HG03060 (cell line): ENCODE data around the gene LCE3A.
"Not testable (repeated sequence)": the region's sequence is repeated elsewhere in the genome, so short reads cannot be mapped to it uniquely, and the experiment has no call there.

Source experiments
- ATAC-seq: cut with Tn5 transposase; IDR thresholded peaks from one replicate; pipeline ENCODE4 v1.9.1; 2021; ENCODE audit warnings: low read depth, moderate number of reproducible peaks; ENCODE audit not compliant: unreplicated experiment

LCE3A gene, protein sequence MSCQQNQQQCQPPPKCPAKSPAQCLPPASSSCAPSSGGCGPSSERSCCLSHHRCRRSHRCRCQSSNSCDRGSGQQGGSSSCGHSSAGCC

DNA sequence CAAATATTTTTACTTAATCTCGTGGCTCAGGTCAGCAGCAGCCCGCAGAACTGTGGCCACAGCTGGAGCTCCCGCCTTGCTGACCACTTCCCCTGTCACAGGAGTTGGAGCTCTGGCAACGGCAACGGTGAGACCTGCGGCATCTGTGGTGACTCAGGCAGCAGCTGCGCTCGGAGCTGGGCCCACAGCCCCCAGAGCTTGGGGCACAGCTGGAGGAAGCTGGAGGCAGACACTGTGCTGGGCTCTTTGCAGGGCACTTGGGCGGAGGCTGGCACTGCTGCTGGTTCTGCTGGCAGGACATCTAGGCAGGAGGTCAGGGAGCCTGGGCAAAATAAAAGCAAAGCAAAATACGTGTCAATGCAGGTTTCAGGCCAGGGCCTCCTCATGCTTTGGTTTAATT lies at the start of gene LCE3A:
Gene LCE3A, minus strand, starts transcription at position 301 of the 400 bp plus-strand sequence. Its CDS starts 0 bp downstream, at position 301.
- ATAC-seq, result no peak

DNA sequence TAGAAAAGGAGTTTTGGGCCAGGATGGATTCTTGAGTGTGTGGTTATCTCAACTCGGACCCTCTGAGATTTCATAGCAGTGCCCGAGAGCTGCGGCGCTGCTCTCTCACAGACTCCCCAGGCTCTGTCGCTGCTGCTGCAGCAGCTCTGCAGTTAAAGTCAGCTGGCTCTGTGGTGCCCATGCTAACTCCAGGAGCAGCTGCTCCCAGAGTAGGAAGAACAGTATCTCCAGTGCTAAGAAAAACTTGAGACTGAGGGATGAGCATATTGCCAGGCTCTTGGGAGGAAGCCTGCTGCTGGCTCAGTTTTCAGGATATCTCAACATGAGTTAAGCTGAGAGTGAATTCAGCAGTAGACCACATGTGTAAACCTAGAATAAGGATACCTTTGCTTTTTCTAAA lies 44.7 kb upstream of the LCE3A start:
- ATAC-seq, result no peak

DNA sequence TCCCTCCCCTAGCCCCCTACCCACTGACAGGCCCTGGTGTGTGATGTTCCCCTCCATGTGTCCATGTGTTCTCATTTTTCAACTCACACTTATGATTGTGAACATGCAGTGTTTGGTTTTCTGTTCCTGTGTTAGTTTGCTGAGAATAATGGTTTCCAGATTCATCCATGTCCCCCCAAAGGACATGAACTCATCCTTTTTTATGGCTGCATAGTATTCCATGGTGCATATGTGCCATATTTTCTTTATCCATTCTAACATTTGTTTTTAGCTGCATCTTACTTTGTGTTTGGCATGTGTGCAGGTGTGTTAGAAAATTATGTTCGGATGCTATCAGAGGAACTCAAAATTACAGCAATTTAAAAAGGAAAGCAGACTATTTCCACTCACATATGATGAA lies 43.3 kb upstream of the LCE3A start:
- ATAC-seq, result not testable (repeated sequence)

DNA sequence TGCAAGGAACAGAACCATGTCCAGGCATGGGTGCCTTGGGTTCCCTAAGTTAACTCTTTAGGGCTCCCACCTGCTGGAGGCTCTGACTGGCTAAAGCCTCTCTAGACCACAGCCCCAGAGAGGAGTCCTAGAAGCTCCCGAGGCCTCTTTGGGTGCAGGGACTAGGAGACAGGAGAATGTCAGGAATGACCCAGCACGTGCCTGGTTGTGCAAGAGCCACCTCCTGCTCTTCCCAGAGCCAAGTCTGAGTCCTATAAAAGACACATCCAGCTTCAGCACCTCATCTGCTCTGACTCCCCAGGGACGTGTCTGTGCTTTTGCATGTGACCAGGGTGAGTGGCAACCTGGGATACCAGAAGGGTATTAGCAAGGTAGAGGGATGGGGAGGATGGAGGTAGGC lies 40.2 kb upstream of the LCE3A start, which contains the start of gene LCE2D:
Gene LCE2D, plus strand, starts transcription at position 283 of the 400 bp plus-strand sequence. CDS start 726 bp downstream, outside the sequence.
- no peak for ATAC-seq

DNA sequence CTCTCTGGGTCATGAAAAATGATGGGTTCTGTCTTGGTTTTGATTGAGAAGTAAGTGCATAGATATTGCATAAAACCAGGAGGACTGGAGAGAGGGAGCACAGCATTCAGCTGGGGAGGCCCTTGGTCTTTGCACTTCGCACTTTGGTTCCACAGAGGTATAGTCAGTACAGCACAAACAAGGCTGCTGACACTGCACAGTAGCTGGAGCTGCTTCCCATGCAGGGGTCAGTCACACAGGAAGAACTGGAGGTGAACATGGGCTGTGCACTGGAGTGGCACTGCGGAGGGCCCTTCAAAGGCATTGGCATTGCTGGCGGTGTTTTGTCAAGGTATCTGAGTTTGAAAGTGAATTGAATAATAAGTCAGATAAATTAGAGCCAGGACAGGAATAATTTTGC lies 35.7 kb upstream of the LCE3A start:
- no peak for ATAC-seq

DNA sequence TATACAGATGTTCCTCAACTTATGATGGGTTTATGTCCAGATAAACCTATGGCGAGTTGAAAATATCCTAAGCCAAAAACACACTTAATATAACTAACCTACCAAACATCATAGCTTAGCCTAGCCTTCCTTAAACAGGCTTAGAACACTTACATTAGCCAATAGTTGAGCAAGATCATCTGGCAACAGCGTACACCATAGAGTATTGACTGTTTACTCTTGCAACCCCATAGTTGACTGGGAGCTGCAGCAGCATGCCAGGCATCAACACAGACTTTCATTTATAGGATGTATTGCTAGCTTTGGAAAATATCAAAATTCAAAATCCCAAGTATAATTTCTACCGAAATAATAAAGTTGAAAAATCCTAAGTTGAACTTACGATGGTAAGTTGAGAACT lies 34.8 kb upstream of the LCE3A start:
- no peak for ATAC-seq

DNA sequence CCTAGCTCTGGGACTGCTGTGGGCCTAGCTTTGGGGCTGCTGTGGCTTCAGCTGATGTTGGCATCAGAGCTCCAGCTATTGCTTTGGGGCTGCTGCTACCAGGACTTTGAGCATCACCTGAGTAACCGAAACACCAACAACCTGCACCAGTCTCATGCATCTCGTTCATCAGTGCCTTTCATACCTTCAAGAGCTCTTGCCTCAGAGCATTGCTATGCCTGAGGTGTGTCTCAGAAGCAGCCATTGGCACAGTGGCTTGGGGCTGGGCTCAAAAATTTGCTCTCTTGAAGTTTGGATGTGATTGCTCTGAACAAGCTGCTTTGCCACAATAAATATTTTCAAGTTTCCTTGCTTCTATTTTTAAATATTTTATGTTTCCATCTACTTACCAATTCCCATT lies 33.6 kb upstream of the LCE3A start:
- ATAC-seq, result no peak

DNA sequence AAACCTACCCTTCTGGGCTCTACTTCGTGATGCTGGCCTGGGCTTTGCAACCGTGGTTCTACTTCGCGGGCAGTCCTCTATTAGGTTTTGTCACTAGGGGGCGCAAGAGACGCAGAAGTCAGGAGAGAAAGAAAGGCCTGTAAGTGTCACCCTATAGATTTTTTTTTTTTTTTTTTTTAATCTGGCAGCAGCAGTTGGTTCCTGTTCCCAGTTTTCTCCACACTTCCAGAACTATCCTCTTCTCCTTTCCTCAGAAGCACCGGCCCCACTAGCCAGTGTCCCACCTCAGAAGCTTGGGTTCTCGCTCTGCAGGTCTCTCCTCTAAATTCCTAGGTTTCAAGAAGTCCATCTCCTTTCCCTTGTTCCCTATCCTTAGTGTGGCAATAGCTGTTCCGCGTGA lies 31.2 kb upstream of the LCE3A start:
- ATAC-seq, result no peak

DNA sequence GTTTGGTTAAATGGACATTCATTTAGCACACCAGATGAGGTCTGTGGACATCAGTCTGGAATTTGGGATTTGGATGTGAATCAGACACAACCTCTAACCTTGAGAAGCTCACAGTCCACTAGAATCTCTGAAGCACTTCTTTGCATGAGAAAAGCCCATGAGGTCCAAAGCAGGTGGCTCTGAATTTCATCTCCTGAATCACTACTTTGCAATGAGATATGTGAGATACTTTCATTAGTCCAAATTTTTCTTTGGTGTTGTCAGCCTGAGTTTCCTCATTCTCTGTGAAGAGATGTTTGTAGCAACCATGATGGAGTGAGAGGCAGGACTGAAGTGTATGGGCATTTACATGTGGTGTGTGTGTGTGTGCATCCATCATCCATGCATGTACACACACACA lies 23.8 kb upstream of the LCE3A start:
- no peak for ATAC-seq

DNA sequence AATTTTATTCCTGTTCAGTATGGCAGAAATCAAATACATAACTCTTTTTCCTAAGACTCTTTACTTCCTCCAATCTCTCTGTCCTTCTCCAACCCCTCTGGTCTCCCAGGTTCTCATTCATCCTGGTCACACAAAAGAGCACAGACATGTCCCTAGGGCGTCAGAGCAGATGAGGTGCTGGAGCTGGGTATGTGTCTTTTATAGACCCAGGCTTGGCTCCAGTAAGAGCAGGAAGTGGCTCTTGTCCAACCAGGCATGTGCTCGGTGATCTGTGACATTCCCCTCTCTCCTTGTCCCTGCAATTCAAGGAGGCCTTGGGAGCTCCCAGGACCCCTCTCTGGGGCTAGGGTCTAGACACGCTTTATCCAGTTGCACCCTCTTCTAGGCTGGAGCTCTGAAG lies 22.2 kb upstream of the LCE3A start:
- ATAC-seq, result no peak

DNA sequence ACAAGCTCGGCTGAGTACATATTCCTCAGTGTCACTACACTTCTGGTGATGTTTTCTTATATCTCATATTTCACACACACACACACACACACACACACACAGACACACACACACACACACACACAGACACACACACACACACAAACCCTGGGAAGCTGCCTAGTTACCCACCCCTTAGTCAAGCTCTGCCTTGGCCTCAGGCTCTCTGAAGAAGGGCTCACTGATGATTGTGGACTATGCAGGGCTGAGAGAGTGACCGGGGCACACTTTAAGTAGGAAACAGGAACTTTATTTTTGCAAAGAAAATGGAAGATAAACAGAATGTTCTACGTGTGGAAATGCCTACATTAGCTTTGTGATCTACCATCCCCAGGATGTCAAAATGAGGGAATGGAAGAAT lies 21.0 kb upstream of the LCE3A start:
- no peak for ATAC-seq

DNA sequence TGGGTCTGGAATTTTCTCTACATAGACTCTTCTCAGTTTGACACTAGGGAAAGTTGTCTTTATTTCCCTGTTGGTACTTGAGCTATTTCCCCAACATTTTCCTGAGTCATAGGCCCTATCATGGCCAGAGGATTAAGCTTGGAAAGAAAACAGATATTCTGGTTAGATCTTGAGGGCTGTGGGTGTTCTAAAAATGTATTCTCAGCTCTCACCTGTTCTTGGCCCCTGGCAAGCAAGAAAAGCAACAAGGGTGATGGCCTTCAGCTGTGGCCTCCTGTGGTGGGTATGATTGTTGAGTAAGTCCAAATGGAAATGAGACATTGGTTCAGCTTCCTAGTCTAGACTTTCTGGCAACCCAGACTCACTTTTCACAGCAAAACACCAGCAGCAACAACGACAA lies 17.4 kb upstream of the LCE3A start:
- ATAC-seq, result no peak

DNA sequence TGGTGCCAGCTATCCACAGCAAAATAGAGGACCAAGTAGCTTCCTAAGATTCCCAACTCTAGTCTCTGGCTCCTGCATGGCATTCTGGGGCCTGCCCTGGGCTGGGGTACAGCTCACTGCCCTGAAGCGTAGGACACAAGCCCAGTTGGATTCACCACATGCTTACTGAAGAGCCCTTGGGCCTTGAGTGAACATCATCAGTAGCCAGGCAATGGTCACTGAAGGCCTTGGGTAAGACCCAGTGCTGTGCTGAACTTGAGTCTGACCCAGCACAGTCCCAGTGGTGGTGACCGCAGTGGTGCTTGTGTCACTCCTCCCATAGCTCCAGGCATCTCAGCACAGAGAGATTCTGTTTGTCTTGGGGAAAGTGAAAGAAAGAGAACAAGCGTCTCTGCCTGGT lies 7.7 kb upstream of the LCE3A start:
- ATAC-seq, result no peak

DNA sequence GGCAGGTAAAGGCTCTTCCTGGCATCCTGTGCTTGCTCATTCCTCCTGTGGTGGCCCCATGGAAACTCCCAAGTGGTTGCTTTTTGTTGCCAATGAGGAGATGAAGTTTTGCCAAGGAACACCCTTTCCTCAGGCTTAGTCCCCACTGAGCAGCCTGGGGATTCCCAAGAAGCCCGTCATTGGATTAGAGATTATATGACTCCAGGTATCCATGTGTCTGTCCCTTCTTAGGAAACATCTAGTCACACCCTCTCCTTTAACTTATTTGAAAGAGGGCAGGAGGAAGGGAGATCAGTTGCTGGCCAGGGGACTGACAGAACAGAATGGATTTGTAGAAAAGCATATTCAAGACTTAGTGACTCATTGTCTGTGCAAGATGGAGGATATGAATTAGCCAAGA lies 3.8 kb upstream of the LCE3A start:
- ATAC-seq, result no peak

DNA sequence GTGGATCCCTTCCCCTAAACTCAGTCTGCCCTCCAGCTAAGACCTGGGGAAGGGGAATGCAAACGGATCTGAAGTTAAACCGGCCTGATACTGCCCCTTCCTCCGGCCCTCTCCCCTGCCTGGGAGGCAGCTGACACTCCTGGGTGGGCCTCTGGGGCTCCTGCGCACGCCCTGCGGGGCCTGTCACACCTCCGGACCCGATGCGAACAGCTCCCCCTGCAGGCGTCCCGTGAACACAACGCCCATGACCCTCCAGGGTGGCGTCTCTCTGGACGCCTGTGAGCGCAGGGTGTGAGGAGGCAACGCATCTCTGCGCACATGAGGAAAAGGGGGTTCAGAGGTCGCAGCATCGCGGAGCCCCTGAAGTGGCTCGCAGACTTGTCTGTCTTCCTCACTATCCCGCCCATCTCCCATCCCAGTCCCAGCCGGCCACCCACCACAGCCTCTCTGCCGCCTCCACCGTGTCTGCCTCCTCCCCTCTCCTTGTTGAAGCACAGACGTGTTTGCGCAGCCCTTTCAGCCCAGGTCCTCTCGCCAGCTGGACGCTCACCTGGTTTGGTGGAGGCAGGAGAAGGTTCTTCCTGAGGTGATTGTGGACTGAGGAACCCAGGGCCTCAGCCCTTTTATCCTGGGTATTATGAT lies 421 bp upstream of the LCE3A start:
- no peak for ATAC-seq

DNA sequence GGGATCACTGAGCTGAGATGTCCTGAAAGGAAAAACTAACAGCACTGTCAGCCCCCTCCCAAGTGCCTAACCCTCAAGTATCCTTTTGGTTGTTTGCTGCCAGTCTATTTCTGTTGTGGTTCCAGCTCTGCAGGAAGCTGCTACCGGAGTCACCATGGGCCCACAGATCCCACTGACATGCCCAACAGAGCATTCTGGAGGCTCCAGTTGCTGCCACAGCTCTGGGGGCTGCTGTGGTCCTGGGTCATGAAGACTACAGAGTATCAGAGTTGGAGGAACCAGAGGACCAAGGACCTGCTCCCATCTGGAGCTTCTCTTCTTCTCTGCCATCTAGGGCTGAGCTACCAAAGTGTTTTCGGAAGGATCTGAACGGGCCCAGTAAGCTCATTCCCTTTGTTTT lies 910 bp downstream of the LCE3A start:
- no peak for ATAC-seq

DNA sequence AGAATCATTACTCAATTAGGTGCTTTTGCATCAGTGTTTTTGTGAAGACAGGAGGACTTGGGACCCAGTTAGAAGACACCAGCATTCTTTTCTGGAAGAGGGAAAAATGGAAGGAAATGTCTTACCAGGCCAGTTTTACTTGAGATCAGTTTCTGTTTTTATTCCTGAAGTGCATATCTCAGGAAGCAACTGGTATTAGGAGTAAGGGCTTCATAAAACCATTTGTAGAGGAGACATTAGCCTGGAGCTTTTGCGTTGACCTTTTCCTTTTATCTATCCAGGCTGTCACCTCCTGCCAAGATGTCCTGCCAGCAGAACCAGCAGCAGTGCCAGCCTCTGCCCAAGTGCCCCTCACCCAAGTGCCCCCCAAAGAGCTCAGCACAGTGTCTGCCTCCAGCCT lies 9.4 kb downstream of the LCE3A start, which contains the start of gene LCE3B:
Gene LCE3B, plus strand, starts transcription at position 301 of the 400 bp plus-strand sequence. Its CDS starts 0 bp downstream, at position 301.
- no peak for ATAC-seq

DNA sequence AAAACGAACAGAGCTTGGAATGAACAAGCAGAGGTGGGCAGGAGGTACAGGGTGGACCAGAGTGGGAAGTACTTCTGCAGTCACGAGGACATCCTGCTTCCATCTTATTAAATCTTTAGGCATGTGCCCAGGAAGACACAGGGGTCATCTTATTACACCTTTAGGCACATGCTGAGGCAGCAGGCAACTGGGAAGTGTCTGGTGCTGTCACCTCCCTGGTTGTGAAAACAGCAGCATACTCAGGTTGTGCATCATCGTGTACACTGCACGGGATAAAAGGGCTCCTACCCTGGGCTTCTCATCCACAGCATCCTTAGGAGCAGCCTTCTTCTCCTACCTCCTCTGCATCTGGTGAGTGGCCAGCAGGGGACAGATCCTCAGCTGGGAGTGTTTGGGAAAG lies 23.0 kb downstream of the LCE3A start, which contains the start of gene LCE3C:
Gene LCE3C, plus strand, starts transcription at position 301 of the 400 bp plus-strand sequence. CDS start 498 bp downstream, outside the sequence.
- no peak for ATAC-seq

DNA sequence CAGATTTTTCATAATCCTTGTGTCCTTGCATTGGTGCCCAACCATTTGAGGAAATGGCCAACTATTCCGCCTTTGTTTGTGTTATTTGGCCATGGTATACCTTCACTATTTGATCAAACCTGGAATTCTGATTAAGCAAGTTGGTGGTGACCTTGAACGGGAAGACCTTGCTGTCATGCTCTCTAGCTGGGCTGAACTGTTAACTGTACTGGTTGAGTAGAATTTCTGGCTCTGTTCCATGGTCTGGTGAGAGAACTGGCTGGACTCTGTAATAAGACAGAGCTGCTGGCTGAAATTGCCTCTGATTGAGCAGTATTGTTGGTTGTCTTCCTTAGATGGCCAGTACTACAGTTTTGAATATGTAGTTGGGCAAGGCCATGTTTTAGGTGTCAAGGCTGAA lies 25.9 kb downstream of the LCE3A start:
- ATAC-seq, result no peak

DNA sequence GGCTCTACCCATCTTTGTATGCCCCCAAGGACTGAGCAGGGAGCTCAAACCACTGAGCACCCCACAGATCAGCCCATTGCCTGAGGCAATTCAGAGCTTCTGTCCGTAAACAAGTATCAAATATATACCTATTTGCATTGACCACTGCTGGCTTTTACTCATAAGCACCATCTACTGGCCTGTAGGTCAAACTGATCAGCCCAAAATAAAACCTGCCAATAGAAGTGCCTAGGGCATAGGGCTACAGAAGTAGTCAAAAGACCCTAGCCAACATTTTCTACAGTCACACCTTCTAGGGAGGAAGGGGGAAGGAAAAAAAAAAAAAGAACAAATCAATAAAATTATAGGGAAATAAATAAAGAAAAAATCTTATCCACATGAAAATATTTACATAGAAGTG lies 37.3 kb downstream of the LCE3A start:
- ATAC-seq, result no peak

DNA sequence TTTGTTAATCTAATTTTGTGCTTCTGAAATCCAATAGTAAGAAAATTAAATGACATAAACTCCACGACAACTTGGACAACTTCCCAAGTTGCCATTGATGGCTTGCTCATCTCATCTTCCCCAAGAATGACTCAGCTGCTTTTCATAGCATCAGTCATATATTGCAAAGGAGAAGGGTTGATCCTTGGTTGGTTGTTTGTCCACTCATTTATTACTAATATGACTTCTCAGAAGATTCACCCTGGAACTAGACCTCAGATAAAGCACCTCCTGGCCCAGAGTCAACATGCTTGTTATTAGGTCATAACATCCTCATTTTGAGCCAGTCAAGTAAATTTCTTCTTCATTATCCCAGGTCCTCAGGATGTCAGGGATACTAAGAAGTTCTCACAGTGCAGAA lies 40.3 kb downstream of the LCE3A start:
- ATAC-seq, result no peak

DNA sequence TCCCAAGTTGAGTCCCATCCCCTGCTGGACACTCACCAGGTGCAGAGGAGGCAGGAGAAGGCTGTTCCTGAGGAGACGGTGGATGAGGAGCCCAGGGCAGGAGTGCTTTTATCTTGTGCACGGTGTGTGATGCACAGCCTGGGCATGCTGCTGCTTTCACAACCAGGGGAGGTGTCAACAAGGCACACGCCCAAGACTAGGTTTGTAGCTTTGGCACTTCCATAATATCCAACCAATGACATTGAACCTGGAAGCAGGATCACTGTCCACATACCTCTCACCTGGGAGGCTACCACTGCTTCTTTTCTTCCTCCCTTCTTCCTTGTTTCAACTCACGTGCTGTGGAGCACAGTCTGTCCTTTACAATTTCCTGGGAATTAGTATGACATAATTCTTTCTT lies 42.5 kb downstream of the LCE3A start, which contains the start of gene LCE3D:
Gene LCE3D, minus strand, starts transcription at position 84 of the 400 bp plus-strand sequence. CDS start 580 bp downstream, outside the sequence.
- ATAC-seq, result no peak
